NCI-H2081 treated with DMSO at 0.1 percent for 48 hours (cell line): ENCODE data around the gene UTS2.

Experiments
- DNase-seq: peaks from one replicate; lab custom pipeline; 2025; lab: John Stamatoyannopoulos, UW

The UTS2 gene

GRCh38 chr1:7811476-7811875 lies 41.4 kb downstream of the UTS2 start:
- no peak for DNase-seq

DNA sequence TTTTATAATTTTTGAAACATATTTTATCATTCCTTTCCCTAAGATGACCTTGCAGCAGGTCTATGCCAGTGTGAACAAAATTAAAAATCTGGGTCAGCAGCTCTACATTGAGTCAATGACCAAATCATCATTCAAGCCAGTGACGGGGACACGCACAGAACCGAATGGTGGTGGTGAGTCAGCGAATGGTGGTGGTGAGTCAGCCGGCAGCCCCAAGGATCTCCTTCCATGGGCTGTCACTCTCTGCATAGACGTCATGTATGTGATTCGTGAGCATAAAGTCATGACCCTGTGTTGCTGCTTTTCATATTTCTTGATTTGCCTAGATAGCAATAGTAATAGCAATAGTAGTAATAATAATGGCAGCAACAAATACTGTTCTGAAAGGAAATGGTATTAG lies 42.5 kb downstream of the UTS2 start:
- DNase-seq, result no peak

DNA sequence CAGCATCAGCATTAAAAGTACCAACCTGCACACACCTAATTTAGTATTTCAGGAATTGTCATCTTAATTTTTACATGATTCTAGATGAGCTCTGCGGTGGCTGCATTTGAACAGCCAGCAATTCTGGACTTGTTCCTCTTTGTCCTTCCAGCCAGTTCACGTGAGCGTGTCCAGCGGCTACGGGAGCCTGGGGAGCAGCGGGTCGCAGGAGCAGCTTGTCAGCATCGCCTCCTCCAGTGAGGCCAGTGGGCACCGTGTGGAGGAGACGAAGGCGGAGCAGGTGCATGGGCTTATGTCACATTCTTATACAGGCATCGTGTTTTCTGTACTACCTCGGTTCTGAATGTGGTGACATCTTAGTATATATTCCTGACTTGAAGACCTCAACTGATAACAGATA lies 43.1 kb downstream of the UTS2 start:
- DNase-seq, result no peak

GRCh38 chr1:7808253-7808844 lies 44.5 kb downstream of the UTS2 start:
- no peak for DNase-seq

DNA sequence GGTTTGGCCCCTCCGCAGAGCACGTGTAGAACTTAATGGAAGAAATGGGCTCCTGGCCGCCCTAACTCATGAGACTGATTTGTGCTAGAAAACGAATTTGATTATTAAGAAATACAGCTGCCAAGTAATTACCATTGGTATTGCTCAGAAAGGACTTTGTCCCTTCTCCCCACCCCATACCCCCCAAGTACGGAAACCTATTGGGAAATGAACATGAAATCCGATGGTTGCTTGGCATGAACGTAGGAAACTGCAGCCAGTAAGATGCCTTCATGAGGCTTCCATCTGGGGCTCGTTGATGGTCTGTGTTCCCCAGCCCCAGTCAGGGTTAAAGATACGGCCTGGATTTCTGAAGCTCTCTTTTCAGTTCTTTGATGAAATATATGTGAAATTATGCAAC lies 47.4 kb downstream of the UTS2 start:
- DNase-seq, result no peak
